HFFc6 (cell line): ENCODE data around the gene SUGT1. TPM values are rescaled to one million over a fixed set of nuclear protein-coding genes. Genes with fewer than 3 reads are reported as not detected.
"Not testable (repeated sequence)": the region's sequence is repeated elsewhere in the genome, so short reads cannot be mapped to it uniquely, and the experiment has no call there.

ENCODE experiments used
- DNase-seq: peaks from one replicate; pipeline ENCODE4 v3.0.0-alpha.2; 2018
- H3K27ac Mint-ChIP-seq: 2 replicates; pipeline ENCODE4 v1.8.0; 2020; ENCODE audit warnings: mild to moderate bottlenecking, mixed read lengths
- H3K27me3 Mint-ChIP-seq: 2 replicates; pipeline ENCODE4 v1.8.0; 2021; ENCODE audit warnings: mild to moderate bottlenecking, moderate library complexity, mixed read lengths; ENCODE audit not compliant: insufficient read depth
- H3K36me3 Mint-ChIP-seq: 2 replicates; pipeline ENCODE4 v1.8.0; 2021; ENCODE audit warnings: low read depth, mixed read lengths
- H3K4me1 Mint-ChIP-seq: 2 replicates; pipeline ENCODE4 v1.8.0; 2020; ENCODE audit warnings: low read depth, mixed read lengths
- H3K4me3 Mint-ChIP-seq: 2 replicates; pipeline ENCODE4 v1.8.0; 2020; ENCODE audit warnings: mild to moderate bottlenecking, moderate library complexity, mixed read lengths
- H3K9me3 Mint-ChIP-seq: 2 replicates; pipeline ENCODE4 v1.8.0; 2020; ENCODE audit warnings: mild to moderate bottlenecking, mixed read lengths
- total RNA-seq, 6 experiments: library from RNA; stranded (reverse); fragmentation: NEBNext Ultra II Directional; extraction: Animal tissue kit (Norgen Biotek cat#: 25700); gene quantifications; 2 replicates in 1 of 6; 3 replicates in 5 of 6; pipeline ENCODE4 v1.2.3, GENCODE V29; 2021
- TF ChIP-seq, protein P1 (sequence below): fragments of 200-600 bp; sonication (generic); IDR thresholded peaks from 2 replicates; pipeline ENCODE4 v1.5.0; 2021; ENCODE audit warnings: antibody characterized with exemption, mild to moderate bottlenecking

The SUGT1 gene
- total RNA-seq, 6 experiments from 2014 or later, result 66.0 to 83.5 (median 67.8) TPM

DNA sequence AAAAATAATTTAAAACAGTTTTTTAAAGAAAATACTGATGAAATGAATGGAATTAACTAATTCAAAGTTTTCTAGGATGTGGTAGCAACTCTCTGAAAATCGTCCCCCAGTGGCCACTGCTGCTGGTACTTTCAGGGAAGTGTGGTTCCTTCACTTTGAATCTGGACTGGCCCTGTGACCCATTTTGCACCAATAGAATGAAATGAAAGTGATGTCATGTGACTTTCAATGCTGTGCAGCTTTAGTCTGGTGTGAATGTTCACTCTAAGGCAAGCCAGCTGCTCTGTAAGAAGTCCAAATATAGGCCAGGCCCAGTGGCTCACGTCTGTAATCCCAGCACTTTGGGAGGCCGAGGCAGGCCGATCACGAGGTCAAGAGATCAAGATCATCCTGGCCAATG lies 36.8 kb upstream of the SUGT1 start:
- Mint-ChIP-seq H3K9me3 (no peaks in the 10 kb centered on the region; the same call in 1 of the 2 replicates), H3K4me3 (peak overlapping the region; percentile 100), H3K27me3 (no peaks in the 10 kb centered on the region; the same call in 1 of the 2 replicates), H3K4me1 (peaks cover 11% of the 10 kb centered on the region), H3K27ac (no peak overlapping the region), H3K36me3 (no peaks in the 10 kb centered on the region)
- TF ChIP-seq, protein P1, sequence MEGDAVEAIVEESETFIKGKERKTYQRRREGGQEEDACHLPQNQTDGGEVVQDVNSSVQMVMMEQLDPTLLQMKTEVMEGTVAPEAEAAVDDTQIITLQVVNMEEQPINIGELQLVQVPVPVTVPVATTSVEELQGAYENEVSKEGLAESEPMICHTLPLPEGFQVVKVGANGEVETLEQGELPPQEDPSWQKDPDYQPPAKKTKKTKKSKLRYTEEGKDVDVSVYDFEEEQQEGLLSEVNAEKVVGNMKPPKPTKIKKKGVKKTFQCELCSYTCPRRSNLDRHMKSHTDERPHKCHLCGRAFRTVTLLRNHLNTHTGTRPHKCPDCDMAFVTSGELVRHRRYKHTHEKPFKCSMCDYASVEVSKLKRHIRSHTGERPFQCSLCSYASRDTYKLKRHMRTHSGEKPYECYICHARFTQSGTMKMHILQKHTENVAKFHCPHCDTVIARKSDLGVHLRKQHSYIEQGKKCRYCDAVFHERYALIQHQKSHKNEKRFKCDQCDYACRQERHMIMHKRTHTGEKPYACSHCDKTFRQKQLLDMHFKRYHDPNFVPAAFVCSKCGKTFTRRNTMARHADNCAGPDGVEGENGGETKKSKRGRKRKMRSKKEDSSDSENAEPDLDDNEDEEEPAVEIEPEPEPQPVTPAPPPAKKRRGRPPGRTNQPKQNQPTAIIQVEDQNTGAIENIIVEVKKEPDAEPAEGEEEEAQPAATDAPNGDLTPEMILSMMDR, result no peak
- no peak for DNase-seq

DNA sequence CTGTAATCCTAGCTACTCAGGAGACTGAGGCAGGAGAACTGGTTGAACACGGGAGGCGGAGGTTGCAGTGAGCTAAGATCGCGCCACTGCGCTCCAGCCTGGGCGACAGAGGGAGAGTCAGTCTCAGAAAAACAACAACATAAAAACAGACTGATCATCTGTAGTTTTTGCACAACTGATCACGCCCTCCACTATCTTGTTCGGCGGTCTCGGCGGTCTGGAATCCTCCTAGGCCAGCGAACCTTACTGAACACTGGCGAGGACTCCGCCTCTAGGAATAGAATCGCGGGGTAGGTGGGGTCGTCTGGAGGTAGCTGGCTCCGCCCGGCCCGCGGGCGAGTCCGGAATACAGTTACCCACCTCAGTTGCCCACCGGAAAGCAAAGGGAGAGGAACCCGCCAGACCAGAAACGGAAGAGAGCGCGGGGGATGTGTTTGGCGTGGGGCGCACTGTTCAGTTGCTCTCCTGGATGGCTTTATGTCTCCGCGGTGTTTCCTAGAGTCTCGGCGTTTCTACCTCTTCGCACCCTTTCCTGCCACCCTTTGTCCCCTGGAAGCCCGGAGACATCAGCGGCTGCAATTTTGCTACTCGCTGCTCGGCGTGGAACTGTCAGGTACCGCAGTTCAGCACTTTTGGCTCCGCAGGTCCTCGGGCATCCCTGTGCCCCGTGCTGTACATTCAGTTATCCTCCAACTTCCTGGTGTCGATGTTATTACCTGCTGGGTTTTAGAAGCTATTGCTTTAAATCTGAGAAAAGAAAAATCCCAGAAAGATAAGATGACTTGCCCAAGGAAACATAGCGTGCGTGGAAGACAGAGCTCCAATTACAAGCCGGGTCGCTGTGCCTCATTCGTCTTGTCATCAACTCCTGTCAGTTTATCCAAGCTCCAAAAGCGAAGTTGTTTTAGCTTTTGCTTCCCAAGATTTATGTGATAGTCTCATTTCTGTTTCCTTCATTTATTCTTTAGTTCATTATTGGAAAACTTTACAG lies 35.3 kb upstream of the SUGT1 start:
- H3K9me3 Mint-ChIP-seq, result no peaks in the 10 kb centered on the region; the same call in 1 of the 2 replicates
- H3K4me3 Mint-ChIP-seq, result peak overlapping the region; percentile 100
- TF ChIP-seq, protein P1, result 0 out of 2 replicates have a peak, but pooled peaks have one; percentile 2
- DNase-seq, result peak; percentile 84
- H3K4me1 Mint-ChIP-seq, result peaks cover 11% of the 10 kb centered on the region
- H3K27me3 Mint-ChIP-seq, result no peaks in the 10 kb centered on the region; the same call in 1 of the 2 replicates
- H3K36me3 Mint-ChIP-seq, result no peaks in the 10 kb centered on the region
- peak overlapping the region; percentile 91 for H3K27ac Mint-ChIP-seq

DNA sequence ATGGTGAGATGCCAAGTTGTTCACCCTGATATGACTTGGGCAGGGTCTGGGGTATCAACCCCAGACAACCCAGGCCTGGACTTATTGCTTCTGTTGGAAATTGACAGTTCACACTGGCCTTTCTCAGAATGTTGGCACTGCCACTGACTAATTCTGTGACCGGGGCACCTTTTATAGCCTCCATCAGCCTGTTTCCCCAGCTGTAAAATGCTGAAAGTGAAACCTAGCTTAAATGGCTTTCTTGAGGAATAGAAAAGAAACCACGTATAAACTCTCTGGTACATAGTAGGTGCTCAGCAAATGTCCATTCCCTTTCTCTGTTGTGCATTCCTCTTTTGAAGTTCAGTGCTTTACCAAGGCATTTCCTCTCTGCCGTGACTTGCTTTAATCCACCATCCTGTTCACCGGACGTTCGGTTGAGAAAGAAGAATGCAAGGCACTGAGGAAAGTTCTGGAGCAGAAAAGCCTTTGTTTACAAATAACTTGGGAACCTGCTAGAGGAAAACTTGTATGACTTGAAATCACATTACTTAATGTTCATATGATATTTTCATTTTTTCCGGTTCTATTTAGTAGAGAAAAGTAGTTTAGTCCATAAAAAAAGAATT lies 21.4 kb upstream of the SUGT1 start:
- not testable (repeated sequence) for H3K4me3 Mint-ChIP-seq, H3K36me3 Mint-ChIP-seq, H3K9me3 Mint-ChIP-seq, DNase-seq, H3K27me3 Mint-ChIP-seq, H3K4me1 Mint-ChIP-seq, H3K27ac Mint-ChIP-seq

DNA sequence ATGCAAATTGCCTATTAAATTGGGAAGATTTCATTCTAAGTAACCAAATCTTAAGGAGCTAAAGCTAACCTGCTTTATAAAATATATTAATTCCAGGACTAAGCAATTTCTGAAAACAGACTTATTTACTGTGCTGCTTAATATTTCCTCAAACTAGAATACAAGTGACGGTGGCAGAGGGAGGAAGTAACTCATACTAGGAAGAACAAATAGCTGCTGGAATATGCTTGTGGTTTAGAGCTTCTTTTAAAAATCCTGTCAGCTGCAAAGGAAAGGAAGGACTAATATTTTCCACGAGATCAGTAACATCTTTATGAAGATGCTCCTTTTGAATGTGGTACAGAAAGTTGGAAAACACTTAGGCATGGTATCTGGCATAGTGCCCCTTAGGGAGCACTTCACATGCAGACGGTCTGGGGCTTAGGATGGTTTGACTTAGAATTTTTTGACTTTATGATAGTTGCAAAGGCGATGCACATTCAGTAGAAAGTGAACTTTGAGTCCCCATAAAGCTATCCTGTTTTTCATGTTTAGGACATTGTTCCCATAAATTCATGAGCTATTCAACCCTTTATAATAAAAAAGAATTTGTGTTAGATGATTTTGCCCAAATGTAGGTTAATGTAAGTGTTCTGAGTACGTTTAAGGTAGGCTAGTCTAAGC lies 13.8 kb upstream of the SUGT1 start:
- H3K4me3 Mint-ChIP-seq, result no peak overlapping the region
- no peaks in the 10 kb centered on the region for H3K4me1 Mint-ChIP-seq
- no peak overlapping the region for H3K27ac Mint-ChIP-seq
- peaks cover 21% of the 10 kb centered on the region for H3K36me3 Mint-ChIP-seq
- no peaks in the 10 kb centered on the region for H3K9me3 Mint-ChIP-seq
- DNase-seq, result no peak
- TF ChIP-seq, protein P1, result no peak
- no peaks in the 10 kb centered on the region for H3K27me3 Mint-ChIP-seq

DNA sequence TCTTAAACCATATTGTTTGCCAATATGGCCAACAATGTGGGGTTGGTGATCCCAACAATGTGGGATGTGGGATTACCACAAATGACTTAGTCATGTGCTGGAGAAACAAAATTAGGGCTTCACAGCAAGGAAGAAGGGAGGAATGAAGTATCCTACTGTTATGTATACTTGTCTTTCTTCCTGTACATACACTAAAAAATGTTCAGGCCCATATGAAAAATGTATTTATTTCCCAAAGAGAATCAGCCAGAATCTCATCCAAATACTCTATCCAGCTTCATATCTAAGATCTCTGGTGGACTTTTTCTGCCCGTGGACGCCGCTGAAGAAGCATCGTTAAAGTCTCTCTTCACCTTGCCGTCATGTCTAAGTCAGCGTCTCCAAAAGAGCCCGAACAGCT lies 10.5 kb upstream of the SUGT1 start, which contains the start of gene HNRNPA1L2:
Gene HNRNPA1L2 (plus strand): TSS at position 301 of the 400 bp plus-strand sequence. CDS start 62 bp downstream, at position 363.
- no peaks in the 10 kb centered on the region for H3K27me3 Mint-ChIP-seq
- no peak within 1 kb of the TSS for H3K27ac Mint-ChIP-seq
- no peak within 1 kb of the TSS for H3K4me3 Mint-ChIP-seq

More for the DNA sequence above, 10.5 kb upstream of the SUGT1 start, which contains the start of gene HNRNPA1L2:
- Mint-ChIP-seq H3K4me1 (no peaks in the 10 kb centered on the region), H3K36me3 (peaks cover 21% of the 10 kb centered on the region), H3K9me3 (no peaks in the 10 kb centered on the region)
- DNase-seq, result no peak
- TF ChIP-seq, protein P1, result no peak
